ENCODE results near the gene HS3ST4.
"Not testable (repeated sequence)": the region's sequence is repeated elsewhere in the genome, so short reads cannot be mapped to it uniquely, and the experiment has no call there.

HS3ST4 gene

GRCh38 chr16:26016989-26017388, 325.2 kb downstream of the HS3ST4 start:
- DNase-seq, result no peak

DNA sequence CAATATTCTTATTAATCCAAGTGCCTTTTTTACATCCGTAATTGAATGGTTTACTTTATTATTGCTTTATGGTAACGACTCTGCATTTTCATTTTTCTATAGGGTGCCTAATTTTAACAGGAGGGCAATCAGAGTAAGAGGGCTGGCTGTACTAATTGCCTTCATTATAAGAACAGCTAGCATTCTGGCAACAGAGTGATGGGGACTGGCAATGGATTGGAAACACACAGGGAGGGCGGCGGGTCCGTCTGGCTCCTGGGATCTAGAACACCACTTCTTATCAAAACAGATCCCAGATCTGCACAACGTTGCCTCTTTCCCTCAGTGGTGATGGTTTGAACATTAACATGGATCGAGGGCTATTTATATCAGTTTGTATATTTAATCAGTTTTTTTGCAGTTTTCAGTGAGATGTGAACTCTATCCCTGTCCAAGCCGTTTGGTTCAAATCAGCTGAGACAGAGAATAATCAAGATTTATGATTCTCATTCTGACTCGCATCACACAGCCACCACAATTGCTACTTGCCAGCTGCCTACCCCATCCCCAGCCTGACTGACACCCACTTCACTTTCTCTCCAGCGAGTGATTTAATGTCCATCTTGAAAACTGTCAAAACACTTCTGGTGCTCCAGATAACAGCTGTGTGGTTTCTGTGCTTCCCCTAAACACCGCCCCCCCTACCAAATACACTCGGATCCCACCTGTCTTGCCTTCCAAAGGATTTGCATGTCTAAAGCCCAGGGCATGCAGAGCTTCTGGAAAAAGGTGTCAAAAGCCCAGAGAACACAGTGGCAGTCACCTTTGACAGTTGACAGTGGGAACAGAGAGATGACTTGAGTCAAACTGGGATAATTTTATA, 327.9 kb downstream of the HS3ST4 start:
- DNase-seq, result no peak

- no peak for DNase-seq
Observed at GRCh38 chr16:26026709-26027450, 335.1 kb downstream of the HS3ST4 start.

DNA sequence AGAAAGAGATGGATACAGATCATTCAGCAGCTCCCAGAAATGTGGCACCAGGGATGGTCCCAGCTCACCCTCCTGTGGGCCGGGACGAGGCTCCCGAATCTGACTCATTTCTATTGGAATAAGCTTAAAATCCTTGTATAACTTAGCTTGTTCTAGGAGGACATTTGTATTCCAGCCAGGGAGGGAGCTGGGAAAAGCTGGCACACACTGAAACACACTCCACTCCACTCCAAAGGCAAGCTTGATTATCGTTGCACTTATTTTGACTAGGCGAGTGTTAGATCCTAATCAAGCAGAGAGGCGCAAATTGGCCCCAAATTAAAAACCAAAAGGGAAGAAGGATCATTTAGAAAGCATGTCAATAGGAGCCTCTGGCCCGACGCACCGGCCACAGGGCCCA, 339.5 kb downstream of the HS3ST4 start:
- no peak for DNase-seq

- DNase-seq, result not testable (repeated sequence)
Observed at GRCh38 chr16:26032661-26033060, 340.9 kb downstream of the HS3ST4 start.

DNA sequence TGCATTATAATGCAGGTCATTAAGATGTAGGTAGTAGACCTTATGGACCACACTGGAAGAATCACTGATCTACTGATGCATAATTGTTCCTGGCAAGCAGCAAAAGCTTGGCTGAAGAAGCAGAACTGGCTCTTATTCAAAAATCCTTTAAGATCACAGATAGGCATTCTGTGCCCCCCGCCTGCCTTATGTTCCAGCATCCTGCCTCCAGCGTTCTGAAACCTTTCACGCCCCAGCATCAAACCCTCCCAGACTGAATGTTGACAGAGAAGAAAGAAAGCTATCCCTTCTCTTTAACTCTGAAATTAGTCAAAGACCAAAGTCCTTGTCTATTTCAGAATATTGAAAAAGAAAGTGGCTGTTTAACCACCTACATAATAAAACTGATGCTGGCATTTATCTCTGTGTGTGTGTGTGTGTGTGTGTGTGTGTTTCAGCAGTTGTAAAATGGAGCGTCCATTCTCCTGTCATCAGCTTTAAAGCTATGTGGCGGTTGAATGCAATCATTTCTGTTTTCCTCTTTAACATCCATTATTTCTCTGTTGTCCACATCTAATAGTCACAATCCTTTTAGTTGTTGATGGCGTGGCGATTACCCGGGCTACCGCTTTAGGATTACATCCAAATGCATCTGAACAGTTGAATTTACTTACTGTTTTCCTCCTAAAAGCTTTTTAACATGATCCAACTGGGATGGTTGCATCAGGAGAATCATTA, 350.4 kb downstream of the HS3ST4 start:
- DNase-seq, result no peak

DNA sequence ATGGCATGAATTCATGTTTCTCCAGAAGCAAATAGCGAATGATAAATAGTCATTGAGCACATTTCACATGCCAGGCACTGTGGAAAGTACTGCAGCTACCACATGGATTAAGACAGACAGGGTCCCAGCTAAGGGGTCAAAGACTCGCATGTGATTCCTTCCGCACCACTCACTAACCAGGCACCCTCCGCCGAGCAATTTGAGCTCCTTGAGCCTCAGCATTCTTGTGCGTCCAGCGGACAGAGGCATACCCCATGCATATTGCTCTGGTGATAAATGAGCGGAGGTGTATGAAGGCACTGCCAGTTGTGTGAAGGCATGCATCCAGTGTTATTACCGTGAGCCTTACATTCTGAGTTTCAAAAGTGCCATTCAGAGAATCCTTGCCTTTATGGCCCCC, 358.7 kb downstream of the HS3ST4 start:
- DNase-seq, result no peak

DNA sequence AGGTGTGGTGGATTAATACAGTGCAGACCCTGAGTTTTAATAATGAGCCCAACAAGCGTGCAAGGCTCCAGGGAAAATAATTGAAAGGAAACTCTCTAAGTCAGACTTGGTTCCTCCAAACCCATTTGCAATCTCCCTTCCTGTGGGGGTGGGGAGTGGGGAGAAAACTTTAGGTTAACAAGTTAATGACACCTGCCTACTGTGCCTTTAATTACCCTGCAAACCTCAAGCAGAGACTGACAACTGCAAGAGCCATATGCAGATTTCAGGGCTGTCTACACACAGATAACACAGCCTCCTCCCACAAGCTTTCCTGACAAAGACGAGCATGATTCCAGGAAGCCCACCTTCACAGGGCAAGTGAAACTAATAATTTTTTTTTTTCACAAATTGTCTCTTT, 359.3 kb downstream of the HS3ST4 start:
- no peak for DNase-seq

DNA sequence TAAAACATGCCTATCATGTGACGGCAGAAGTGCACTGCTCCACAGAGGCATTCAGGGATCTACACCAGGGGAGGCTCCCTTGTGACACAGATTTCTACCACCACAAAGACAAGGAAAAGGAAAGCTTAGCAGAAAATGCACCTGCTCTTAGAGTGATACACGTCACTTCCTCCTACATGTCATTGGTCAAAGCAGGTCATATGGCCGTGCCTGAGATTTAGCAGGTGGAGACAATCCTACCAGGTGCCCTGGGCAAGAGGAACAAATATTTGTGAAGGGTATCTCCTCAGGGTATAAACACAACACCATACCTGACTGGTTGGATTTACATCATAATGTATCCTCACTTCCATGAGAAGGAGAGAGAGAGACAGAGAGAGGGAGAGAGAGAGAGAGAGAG, 362.1 kb downstream of the HS3ST4 start:
- no peak for DNase-seq

DNA sequence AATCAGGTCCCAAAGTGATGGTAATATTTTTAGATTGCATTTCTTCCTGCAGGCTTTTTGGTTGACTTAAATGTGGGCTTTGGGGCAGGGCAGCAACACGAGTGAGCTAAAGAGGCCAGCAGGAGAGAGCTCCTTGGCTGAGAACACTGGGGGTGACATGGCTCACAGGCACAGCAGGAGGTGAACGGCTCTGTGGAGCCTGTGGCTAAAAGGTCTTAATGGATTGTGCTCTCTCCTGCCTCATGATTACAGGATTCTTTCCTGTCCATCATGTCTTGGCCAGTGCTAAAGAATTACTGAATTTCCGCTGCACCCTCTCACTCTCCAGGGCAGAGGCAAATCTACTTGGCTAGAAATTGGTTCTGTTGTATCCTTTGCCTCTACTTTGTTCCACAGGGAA, 366.6 kb downstream of the HS3ST4 start:
- DNase-seq, result no peak

- DNase-seq, result no peak
Observed at GRCh38 chr16:26070302-26071100, 378.7 kb downstream of the HS3ST4 start.

DNA sequence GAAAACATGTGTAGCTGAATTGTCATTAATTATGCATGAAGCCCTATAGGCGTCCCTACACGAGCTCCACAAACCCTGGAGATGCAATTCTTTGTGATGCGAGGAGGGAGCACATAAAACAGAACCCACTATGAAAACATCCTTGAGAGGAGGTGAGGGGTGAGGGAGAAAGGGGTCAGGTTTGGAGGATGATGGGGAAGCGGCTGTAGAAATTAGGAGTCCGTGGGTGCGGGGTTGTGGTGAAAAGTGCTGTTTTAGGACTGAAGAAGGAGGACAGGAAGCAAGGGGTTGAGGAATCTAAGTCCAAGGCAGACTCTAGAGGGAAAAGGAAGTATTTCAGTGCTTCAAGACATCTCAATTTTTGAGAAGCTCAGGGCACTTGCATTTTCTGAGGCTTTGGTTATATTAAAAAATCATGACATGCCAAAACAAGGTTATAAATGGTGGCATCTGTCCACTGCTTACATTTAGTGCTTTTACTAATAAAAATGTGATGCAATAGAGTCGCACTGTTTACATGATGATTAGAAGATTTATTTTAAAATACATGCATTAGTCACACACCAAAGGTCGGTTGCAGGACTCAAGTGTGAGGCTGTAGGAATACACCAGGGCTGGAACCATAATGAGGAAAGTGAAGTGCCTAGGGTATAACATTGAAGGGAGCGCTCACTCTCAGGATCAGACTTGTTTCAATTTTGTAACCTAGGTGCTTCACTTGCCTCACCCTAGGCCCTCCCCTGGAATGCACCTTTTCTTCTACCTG, 379.5 kb downstream of the HS3ST4 start:
- DNase-seq, result no peak

GRCh38 chr16:26078716-26079355, 387.1 kb downstream of the HS3ST4 start:
- DNase-seq, result no peak

GRCh38 chr16:26087091-26087490, 395.3 kb downstream of the HS3ST4 start:
- DNase-seq, result no peak

- DNase-seq, result no peak
Observed at GRCh38 chr16:26091511-26091910, 399.8 kb downstream of the HS3ST4 start.

GRCh38 chr16:26098206-26098605, 406.4 kb downstream of the HS3ST4 start:
- not testable (repeated sequence) for DNase-seq

DNA sequence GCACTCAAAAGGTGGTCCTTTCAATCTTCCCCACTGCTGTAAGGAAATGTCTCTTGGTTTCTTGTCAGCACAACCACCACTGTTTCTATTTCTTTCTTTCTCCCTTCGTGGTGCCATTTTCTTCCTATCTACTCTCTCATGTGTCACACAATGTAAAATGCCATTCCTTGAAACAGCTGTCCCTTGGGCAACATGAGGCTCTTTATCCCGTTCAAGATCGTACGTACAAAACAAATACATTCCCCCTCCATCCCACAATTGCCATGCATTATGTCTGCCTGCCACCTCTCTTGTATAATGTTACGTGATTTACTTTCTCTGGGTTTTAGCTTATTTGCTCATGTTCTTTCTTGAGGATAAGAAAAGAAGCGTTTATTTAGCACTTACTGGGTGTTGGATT, 410.6 kb downstream of the HS3ST4 start:
- DNase-seq, result no peak

DNA sequence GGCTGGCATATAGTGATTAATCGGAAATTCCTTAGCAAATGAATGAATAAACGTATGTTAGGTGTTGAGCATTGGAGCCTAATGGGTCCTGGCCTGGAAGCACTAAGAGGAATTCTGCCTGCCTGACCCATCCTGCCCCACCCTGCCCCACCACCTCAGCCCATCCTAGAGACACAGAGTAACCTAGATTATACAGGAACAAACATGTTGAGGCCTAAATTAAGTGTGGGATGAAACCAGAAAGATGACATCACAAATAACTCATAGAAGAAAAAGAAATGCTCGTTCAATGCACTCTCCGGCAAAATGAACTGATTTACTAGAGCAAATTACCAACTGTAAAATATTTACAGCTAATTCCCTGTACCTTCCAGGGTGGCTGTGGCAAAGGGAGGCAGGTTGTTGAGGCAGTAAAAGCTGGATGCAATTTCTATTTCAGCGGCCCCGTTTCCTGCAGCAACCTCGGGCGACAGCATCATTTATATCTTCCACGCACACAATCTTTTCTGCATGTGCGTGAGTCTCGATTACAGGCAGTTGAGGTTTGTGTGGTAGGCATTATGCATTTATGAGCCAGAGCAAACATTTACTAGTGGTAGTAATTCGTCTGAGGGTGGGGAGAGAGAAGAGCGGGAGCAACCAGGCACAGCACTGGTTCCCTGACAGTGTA, 417.2 kb downstream of the HS3ST4 start:
- DNase-seq, result no peak

- DNase-seq, result no peak
Observed at GRCh38 chr16:26111900-26112299, 420.1 kb downstream of the HS3ST4 start.

- no peak for DNase-seq
Observed at GRCh38 chr16:26118575-26118974, 426.8 kb downstream of the HS3ST4 start.

DNA sequence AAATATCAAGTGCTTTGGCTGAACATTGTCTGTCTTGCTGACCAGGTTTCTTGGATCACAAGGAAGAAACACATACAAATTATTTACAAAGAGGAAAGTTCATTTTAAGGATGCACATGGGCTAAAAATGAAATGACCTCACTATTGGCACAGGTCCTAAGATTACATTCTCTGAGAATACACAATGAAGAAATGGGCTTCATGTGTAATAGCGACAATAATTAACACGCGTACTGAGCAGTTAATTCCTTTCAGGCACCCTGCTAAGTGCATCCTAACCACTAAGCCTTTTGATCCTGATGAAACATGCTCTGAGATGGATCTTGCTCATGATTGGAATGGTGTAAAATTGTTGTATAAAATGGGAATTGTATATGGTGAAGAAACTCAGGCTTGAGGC, 429.0 kb downstream of the HS3ST4 start:
- DNase-seq, result no peak

All from NCI-H1417 treated with DMSO at 0.1 percent for 48 hours (cell line).